Right forelimb (tissue), 1 donor: ENCODE results near the gene ADAMTS6.
"Not testable (repeated sequence)": the region's sequence is repeated elsewhere in the genome, so short reads cannot be mapped to it uniquely, and the experiment has no call there.

ENCODE experiments used
- DNase-seq: peaks from one replicate; pipeline ENCODE4 v3.0.0-alpha.2; 2018

Gene ADAMTS6

DNA sequence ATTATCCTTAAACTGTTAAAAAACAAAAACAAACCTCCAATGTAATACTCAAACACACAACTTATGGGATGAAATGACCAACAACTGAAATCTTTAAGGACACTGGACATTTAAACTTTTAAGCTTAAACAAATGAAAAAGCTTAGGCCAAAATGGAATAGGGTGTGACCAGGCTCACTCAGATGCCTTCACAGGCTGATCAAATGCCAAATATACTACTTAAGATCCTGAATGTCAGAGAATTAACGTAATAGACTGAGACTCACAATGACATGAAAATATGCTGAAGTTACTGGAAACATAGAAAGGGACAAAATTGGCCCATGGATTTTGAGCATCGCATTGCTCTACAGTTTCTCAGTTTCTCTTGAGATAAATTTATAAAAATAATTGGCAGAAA is 286.8 kb downstream of the ADAMTS6 start:
- no peak for DNase-seq

DNA sequence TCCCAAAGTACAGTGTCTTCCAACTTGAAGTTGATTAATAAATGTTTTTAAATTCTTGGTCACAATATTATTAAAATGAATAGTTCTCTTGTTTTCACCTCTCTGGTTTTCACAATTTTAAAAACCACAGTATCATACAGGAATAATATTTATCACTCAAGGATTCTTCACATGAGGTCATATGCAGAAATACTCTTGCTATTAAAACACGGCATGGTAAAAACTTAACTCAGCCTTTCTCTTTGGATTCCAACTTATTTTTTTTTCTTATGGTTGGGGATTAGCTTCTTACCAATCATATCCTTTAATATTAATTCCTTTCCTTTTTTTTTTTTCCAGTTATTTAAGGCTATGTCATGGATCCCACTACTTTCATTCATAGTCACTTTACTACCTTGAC is 289.4 kb downstream of the ADAMTS6 start:
- no peak for DNase-seq

DNA sequence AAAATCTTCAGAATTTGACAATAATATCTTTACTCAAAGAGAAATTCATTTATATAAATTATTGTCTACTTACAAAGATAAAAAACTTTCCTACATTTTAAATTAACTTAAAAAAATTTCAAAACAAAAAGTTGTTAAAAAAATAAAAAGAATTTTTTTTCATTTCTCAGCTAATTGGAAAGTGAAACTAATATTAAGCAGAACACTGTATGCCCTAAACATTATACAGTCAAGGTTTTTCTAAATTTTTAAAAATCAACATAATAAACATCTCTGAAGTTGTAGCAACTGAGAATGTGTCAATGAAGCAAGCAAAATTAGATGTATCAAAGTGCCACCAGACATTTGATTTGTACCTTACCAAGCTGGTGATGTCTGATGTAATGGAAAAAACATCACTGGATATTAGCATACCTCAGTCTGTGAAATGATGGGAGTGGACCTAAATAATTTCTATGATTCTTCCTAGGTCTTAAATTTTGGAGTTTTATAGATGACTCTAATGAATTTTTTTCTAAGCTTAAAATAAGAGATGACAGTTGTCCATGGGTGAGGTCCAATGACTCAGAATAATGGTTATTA is 290.1 kb downstream of the ADAMTS6 start:
- no peak for DNase-seq

DNA sequence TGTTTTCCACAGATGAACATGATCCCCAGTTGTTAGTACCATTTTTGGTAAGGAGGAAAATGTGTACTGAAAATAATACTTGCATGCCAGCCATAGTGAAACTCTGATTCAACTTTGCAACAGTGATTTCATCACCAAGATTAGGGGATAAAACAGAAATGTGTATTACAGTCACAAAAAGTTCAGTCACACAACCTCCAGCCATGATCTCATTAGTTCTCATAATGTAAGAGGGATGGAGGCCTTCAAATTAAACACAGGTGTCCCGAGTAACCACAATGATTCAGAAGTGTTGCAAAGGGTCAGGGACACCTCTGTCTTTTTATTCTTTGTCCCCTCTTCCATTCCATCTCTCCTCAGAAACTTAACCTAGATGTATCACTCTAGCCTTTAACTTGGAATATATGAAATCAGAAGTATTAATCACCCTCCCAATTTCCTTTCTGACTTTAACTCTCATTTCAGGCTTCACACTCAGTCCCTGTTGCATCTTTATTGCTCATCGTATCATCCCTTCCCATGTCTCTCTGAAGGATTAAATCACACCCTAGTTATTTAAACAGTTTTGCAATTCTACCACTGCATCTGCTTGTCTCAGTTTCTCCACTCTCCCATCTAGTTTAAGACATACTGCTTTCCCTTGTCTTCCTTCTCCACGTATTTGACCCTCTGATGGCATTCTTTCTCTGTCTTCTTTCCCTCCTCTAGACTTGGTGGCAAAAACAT is 291.2 kb downstream of the ADAMTS6 start:
- no peak for DNase-seq

DNA sequence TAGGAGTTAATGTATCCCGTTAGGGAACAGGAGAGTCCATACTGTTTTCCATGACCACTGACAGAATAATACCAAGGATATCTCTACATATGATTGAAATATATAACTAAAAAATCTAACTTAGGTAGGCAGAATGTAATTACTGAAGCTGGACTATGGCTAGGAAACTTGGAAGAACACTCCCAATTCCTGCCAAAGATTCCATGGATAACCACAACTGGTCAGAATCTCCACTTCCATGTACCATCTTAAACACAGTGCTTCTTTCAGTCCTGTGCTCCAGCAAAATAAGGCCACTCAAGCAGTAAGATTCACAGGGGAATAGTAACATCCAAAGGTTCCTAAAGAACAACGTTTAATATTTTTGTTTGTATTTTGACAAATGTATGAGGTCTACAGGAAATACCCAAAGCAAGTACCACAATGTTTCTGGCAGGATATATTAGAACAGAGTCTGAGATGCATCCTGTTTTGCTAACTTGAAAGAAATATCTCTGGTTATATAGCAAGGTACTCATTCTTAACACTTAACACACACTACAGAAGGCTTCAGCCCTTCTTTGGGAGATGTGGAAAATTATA is 295.0 kb downstream of the ADAMTS6 start:
- DNase-seq: no peak

DNA sequence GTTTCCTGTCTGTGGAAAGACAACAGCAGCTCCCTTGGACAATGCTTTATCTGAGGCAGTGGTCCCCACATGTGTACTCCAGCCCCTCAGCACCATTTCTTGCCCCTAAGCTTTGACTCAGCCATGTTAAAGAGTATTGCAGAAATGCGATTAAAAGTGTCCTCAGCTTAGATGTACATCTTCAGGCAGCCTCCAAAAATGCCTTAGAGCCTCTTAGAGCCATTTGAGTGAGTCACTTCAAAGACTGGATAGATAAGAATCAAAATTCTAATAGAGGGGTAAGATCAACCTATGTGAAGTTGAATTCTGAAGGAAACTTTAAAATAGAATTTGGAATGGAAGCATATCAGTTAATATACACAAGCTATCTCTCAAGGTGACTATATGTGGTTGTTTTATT is 296.3 kb downstream of the ADAMTS6 start:
- no peak for DNase-seq

DNA sequence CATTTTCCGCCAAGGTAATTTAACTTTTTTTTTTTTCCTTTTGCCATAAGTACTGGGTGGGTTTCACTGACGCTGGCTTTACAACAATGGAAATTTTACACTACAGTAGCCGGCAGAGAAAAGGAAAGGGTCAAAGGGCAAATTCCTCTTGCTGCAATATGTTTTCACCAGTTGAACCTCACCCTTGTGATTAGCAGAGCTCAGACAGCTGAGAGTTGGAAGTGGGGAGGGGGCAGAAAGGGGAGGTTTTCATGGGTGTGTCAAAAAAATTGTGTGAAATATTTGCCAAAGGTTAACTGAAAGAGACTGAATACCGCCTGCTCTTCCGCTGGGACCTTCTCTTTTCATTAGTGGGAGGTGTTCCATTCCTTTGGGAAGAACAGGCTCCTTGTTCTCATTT is 296.9 kb downstream of the ADAMTS6 start:
- DNase-seq: no peak

DNA sequence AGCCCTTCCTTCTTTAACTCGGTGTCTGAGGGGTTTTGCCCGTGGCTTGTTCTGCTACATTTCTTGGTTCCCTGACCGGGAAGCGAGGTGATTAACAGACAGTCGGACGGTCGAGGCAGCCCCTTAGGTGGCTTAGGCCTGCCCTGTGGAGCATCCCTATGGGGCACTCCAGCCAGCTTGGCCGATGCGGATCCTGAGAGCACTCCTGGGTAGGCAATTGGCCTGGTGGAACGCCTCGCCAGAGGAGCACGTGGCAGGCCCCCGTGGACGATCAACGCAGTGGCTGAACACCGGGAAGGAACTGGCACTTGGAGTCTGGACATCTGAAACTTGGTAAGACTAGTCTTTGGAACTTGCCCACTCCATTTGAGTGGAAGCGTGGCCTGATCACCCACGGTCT is 307.5 kb downstream of the ADAMTS6 start:
- DNase-seq: not testable (repeated sequence)

DNA sequence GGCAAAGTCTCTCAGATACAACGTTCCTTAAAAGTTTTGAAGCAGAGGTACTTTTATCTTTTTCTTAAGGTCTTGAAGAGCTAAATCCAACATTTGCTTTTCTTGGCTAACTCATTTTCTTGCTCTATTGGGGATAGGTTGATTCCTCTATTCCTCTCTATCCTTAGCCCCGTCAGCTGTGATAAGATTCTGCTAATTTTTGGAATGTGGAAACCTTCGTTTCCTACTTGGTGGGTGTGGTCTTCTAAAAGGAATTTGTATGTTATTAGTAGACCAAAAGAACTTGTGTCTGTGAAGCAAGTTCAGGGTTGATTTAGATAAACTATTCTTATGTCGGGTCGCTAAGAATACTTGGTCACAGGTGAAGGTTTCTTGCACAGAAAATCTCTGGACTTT is 308.6 kb downstream of the ADAMTS6 start:
- DNase-seq: no peak

DNA sequence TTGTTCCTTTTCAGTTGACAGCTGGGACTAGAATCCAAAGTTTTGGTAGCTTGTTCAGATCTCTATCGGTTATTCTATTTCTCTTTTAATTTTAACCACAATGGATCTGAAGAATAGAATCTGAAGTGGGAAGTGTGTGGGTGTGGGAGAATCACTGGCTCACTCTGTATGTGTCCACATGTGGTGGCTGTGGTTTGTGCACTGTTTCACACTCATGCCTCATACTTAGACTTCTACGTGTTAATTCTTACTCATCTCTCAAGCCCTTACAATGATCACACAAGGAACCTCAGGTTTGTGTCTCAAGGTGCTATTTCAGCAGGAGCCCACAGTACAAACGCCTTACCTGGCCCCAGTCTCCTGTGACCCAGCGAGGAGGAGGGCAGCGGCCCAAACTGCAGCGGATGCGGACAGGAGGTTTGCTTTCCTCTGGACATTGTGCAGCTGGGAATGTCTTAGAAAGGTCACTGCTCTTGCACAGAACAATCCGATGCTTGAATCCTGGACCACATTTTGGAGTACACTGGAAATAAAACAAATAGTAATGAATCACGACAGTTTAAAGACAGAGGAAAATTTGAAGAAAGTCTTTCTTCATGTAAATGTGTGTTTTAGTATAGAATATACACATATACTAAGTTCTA is 309.1 kb downstream of the ADAMTS6 start:
- DNase-seq: no peak

DNA sequence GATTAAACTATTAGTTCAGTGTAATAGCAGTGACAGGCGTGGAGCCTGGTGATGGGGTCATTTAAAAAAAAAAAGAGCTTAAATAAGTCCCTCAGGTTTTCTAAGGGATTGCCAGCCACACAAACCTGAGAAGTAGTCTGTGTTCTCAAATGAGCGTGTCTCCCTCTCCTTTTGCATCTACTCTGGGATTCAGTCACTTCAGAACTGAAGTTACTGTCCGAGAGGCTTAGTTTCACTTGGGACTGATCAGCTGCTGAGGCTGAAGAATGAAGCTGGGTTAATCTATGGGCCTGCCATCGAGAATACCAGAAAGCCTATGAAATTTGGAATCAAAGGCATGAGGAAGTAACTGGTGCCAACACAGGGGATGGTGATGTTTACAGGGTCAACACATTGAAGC is 310.1 kb downstream of the ADAMTS6 start:
- DNase-seq: no peak

DNA sequence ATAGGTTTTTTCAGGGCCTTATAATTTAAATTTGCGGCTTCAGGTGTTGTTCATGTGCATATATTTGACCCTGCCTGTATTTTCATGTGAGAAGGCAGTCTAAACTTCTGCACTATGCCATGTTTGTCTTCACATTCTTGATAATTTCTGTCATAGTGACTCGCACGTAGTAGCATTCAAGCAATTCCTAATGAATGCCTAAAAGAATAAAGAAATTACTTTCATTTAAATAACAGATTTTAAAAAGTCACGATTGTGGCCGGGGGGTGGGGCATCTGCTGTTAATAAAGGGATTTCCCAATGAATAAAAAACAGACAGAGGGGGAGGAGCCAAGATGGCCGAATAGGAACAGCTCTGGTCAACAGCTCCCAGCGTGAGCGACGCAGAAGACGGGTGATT is 318.0 kb downstream of the ADAMTS6 start:
- no peak for DNase-seq

DNA sequence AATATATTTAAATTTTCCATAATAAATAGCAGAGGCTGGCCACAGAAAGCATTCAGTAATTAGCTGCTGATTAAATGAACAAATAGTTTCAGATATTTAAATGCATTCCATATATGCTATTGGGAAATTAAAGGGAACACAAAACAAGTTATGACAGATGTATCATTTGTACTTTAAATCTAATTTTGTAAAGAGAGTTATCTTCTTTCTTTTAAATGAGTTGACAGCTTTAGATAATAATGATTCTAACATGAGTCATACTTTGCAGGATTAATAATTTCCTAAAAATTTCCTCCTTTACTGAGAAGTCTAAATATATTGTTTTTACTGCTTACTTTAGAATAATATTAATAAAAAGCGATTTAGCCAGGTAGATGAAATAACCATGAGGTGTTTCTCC is 320.1 kb downstream of the ADAMTS6 start:
- no peak for DNase-seq

DNA sequence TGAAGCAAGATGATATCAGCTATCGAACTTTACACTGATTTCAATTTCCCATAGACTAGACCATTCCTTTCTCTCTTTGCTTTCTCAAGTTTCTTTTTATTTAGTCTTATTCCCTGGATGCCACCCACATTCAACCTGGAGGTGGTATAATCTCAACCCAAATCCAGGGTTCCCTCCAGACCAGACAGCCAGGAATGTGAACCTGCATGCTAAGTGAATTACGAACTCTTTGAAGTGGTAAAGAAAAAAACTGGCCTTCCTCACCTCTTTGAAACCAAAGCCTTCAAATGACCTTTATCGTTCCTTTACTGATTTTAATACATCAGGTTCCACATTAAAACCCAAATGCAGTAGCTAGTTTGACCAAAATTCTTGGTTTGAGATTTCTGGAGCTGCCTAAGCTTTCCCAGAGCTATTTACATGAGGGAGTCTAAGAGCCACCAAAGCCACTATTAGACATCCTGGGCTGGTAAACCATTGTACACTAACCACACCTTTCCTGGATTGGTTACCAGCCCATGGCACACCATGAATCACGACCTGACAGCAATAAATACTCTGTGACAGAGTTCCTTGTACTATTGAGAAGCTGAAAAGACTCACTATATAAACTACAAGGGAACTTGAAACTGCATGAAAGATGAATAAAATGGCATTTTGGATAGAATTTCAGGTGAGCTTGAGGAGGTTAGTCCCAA is 323.7 kb downstream of the ADAMTS6 start:
- no peak for DNase-seq

DNA sequence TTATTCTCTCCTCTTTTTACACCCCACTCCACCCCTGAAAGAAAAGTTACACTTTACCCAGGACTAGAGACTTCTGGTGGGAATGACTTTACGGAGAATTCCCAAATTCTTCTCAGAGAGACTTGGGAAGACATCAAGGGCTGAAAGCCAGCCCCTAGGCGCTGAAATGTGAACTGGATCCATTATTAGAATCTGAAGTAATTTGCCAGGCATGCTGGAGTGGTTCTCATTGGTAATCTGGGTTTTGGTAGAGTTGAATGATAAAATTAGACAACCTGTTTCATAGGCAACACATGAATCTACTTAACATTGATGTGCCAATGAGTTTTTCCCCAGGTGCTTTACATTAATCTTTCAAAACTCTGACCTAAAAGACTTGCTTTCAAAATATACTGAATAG is 324.8 kb downstream of the ADAMTS6 start:
- DNase-seq: no peak

DNA sequence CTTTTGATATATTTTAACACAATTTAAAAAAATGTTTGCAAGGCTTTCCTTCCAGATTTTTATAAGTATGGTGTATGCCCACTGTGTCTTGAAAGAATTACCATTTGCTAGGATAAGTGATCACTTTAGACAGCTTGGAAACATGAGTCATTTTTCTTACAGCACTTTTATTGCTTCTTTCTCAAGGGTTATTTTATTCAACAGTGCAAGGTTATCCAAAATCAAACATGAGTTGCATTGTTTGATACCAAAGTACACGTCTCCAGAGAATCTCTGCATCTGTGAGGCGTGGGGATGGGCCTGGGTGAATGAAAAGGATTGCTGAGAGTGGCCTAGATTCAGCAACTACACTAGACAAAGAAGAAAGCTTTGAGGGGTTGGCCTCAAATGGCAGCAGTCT is 329.6 kb downstream of the ADAMTS6 start:
- no peak for DNase-seq

DNA sequence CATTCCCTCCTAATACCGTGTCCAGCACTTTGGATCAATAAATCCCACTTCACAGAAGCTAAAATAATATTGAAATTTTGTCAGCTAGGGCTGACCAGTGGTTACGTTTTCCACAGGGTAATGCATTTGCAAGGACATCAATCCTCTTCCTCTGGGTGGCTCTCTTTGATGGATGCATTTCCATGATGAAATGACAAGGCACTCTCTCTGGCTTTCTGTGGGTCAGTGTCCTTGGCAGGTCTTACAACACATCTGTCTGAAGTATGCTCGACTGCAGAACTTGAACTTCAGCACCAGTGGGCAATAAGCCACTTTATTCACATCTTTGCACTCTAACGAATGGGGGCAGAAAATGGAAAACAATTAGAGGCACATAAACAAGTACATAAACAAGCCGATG is 330.1 kb downstream of the ADAMTS6 start:
- no peak for DNase-seq

DNA sequence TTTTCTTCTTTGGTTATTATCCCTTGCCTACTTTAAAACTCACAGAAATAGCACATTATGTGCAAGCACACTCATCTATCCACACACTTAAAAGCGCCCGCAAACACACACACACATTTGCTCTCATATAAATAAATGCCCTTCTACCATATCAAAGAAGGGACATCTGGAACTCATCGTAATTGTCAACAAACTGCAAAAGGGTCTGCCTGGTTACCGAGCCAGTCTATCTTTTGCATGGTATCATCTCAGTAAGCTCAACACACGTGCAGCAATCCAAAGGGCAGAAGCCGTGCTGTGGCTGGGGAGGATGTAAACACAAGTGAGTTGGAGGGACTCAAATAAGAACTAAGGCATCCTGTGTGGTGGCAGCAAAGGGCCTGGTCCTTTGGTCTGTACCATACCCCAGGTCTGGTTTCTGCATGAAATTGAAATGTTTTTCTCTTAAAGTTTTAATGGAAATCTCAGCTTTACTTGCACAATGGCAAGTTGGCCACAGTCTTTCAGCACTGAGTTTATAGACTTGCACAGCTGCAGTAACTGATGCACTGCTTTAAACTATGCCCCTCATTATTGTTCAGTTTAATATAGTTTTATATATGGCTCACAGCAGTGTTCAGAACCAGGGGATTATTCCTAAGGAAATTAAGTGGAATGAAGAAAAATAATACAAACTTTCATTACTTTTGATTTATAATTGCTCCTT is 331.0 kb downstream of the ADAMTS6 start:
- DNase-seq: no peak

DNA sequence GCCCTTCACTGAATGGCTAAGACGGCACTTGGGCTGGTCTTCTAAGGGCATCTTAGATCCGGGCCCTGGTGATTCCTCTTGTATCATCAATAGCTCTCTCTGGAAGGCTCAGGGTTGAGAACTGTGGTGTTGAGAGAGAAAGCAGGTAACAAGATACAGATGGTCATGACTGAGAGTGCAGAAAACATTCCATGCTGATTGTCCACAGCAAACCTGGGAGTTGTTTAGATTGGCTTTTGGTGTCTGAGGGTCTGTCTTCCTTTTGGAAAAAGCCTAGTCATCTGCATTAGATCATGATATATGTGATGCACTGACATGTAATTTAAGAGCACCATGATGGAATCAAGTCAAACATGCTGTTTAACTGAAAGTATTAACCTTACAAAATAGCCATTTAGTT is 331.9 kb downstream of the ADAMTS6 start:
- no peak for DNase-seq

DNA sequence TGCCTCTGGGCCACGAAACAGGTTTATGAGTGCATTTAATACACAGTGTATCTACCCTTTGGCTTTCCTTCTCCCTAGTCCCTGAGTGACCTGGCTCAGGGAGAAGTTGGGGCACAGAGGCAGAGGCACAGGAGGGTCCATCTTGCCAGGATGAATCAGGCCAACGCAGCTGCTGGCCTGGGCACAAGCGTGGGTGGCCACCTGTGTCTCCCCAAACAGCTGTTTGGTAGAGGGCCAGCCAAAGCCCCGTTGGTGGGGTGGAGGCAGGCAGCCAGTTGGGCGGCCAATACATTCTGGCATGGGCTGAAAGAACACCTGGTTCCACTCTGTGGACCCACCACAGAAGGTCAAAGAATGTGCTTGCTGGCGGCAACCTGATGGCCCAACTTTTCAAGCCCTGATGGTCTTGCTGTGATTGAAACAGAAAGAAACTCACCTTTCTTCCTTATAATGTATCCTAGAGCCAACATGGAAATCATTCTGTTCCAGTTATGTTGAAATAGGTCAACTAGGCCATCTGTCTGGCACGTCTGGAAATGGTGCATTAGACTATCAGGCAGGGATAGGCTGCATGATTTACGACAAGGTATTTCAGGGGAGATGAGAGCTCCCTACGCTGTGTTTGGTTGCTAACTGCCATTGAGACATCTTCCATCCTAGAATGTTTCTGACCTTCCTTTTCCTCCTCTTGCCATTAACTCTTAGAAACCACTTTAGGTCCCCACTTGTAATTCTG is 337.4 kb downstream of the ADAMTS6 start:
- no peak for DNase-seq

DNA sequence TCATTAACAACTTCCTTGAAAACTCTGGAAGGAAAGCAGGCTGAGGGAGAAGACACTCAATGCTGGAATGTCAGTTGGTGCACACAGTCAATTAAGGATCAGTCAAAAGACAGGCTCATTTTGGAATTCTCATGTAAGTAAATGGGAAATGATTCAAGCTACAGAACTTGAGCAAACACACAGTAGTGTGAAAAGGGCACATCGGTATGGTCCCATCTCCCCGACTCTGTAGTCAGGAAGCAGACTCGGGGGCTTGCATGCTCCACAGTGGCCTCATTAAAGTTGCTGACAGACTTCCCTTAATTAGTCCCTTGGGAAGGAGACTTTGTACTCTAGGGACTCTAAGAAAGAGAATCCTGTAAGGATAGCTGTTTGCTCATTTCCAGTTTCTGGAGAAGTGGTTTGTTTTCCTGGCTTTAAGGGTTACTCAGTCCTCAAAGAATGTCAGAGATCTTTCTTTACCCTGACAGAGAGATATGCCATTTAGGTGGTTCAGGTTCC is 339.2 kb downstream of the ADAMTS6 start:
- no peak for DNase-seq

DNA sequence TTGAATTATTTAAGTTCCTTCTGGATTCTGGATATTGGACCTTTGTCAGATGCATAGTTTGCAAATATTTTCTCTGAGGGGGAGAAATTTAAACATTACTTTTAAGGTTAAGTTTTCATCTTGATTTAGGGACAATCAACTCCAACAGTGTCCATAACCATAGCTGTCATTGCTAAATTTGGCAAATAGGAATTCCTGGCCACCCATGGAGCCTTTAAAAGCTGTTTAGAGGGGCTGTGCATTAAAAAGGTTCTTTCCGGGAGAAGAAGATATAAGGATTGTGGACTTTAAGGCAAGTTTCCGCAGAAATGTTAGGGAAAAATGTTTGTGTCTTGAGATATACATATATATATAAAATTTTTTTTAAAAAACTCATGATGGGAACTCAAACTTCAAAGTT is 339.7 kb downstream of the ADAMTS6 start:
- DNase-seq: no peak
